HG03558 (cell line): ENCODE data around the gene CLEC16A.

Source experiments
- ATAC-seq: cut with Tn5 transposase; IDR thresholded peaks from one replicate; pipeline ENCODE4 v1.9.1; 2021; ENCODE audit warnings: moderate number of reproducible peaks; ENCODE audit not compliant: unreplicated experiment; ENCODE audit errors: extremely low read depth

CLEC16A gene

GRCh38 chr16:11032000-11032921 lies 87.9 kb downstream of the CLEC16A start:
- ATAC-seq: no peak

DNA sequence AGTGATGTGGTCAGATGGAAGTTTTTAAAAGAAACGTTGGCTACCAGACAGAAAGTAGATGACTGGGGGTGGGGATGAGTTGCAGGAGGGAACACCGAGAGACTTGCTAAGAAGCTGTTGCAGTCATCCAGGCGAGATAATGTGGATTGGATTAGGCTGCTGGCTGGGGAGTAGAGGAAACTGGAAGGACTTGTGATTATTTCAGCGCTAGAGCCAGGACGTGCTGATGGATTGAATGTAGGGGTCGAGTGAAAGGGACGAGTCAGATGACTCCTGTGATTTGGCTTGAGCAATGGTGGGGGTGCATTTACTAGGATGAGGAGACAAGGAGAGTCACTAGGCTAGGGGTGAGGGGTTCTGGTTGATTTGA lies 88.5 kb downstream of the CLEC16A start:
- no peak for ATAC-seq

DNA sequence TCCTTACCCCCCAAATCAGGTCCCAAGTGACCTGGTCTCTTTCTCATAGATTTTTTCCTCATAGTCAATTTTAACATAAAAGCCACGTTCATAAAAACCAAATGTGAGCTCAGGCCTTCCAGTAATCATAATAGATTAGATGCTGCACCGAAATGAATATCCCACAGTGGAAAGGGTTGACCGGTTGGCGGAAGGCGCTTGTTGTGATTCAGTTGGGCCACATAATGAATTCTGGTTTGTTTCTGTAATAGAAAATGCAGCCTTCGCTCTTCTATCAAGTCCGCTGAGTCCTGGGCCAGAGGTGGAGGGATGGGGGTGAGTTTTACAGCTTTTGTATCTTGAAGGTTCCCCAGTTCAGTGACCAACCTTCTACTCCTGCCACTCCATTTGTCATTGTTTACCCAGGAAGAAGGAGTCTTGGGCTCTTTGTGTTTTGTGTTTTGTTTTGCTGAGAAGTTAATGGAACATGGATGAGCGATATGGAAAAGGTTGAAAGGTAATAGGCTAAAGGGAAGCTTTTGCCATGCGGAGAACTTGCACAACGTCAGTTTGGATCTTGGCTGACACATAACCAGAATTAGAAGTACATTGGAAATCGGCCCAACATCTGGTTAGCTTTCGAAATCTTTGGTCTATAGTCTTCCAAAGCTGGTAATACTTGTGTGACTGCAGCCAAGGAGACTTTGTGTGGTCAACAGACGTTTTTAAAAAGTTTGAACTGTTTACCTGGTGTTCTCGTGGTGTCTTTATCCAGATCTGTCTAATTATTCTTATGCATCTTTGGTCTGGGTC lies 89.5 kb downstream of the CLEC16A start:
- no peak for ATAC-seq

GRCh38 chr16:11034481-11034931 lies 90.1 kb downstream of the CLEC16A start:
- no peak for ATAC-seq

DNA sequence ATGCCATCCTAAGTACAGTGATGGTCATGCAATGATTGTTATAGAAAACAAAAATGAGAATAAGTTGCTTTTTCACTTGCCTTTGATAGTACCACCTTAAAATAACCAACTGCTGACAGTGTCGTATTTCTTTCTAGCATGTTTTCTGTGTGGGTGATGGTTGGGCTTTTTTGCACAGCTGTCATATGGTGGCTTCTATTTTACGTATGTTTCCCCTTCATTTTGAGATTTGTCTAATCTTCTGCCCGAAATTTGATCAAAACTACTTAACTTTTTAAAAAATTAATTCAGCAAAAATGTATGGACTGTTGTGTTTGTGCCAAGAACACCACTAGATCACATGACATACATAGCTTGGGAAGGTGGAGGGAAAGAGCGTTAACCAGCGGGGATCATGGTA lies 90.7 kb downstream of the CLEC16A start:
- no peak for ATAC-seq

GRCh38 chr16:11036040-11036439 lies 91.7 kb downstream of the CLEC16A start:
- no peak for ATAC-seq

DNA sequence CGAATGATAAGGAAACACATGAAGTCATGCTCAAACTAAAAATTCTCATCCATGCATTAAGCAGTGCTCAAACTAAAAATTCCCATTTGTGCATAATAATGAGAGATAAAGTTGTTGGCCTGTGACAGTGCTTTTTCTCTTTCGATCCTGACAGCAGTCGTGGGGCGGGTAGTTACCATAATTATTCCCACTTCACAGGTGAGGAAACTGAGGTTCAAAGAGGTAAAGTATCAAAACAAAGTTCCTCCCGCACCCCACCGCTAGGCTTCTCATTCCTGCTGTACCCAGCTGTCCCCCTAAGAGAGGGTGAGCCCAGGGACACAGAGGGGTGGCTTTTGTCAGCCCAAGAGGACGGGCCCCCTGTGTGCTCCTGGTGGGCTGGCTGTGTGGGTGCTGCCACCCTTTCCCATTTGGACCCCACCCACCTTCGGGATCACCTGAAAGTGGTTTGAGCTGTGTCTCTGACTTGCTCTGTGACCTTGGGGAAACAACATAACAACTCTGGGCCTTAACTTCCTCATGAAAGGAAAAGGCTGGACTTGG lies 92.6 kb downstream of the CLEC16A start:
- no peak for ATAC-seq

- ATAC-seq: no peak
Observed at GRCh38 chr16:11038305-11038704, 93.9 kb downstream of the CLEC16A start.

DNA sequence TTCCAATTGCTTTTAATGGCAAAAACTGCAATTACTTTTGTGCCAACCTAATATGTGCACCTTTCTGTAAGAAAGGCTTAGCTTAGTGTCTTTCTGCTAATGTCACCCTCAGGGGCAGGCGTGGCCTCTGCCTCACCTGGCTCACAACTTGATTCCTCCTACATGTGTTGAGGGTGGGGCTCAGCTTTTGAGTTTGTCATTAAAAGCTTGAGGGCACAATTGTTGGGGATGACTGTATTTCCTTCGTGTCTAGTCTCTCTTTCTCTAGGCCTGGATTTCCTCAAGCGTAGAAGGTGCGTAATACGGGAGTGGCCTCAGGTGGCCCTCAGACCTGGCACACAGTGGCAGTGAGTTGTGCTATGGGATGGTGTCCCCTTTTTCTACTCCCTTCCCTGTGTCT lies 94.4 kb downstream of the CLEC16A start:
- ATAC-seq: no peak

- ATAC-seq: no peak
Observed at GRCh38 chr16:11039726-11040125, 95.4 kb downstream of the CLEC16A start.

- no peak for ATAC-seq
Observed at GRCh38 chr16:11042191-11042590, 97.8 kb downstream of the CLEC16A start.

DNA sequence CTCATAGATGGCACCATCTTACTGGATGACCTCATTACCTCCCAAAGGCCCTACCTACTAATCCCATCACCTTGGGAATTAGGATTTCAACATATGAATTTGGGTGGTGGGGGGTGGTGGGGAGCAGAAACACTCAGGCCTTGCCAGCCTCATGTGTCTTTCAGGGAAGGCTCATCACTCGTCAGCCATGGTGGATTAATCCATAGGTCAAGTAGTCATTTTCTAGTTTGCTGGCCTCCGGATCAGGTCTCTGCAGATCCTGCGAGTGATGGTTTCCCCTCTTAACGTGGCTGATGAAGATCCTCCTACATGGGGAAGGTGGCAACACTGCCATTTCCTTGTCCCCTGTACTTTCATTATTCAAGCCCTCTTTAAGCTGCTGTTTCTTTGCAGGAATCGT lies 101.1 kb downstream of the CLEC16A start:
- no peak for ATAC-seq

- no peak for ATAC-seq
Observed at GRCh38 chr16:11045846-11046245, 101.5 kb downstream of the CLEC16A start.

- no peak for ATAC-seq
Observed at GRCh38 chr16:11046382-11046931, 102.1 kb downstream of the CLEC16A start.

- ATAC-seq: no peak
Observed at GRCh38 chr16:11047057-11047456, 102.7 kb downstream of the CLEC16A start.

DNA sequence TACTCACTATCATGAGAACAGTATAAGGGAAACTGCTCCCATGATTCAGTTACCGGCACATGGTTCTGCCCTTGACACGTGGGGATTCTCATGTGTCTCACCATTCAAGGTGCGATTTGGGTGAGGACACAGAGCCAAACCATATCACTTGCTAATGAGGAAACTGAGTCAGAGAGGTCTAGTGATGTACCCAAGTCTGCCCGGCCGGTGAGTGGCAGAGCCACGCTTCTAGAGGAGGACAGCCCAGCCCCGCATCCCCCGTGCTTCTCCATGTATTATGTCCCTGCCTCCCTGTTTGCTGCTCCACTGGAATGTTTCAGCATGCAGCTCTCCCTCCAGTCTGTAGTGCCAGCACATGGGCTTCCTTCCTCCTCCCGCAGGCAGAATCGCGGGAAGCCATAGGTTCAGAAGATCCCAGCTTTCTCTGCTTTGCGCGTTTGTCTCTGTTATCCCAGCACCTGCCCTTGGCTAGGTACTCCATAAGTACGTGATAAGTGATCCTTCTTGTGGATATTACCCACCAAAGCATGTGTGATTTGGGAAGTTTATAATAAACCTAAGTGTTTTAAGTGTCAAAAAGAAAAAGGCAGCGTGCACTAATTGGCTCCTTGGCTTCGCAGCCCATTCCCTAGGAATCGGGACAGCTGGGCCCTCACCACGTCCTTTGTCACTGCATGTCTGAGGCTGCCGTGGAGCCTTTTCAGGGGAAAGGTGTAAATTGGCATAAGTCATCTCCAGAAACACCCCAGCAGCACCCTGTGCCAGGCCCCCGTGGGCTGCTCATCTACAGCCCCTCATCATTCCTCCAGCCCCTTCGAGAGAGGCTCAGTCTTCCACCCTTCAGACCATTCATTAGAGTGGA lies 103.8 kb downstream of the CLEC16A start:
- ATAC-seq: no peak

- ATAC-seq: no peak
Observed at GRCh38 chr16:11049396-11050059, 105.2 kb downstream of the CLEC16A start.

GRCh38 chr16:11050536-11050935 lies 106.2 kb downstream of the CLEC16A start:
- ATAC-seq: no peak

DNA sequence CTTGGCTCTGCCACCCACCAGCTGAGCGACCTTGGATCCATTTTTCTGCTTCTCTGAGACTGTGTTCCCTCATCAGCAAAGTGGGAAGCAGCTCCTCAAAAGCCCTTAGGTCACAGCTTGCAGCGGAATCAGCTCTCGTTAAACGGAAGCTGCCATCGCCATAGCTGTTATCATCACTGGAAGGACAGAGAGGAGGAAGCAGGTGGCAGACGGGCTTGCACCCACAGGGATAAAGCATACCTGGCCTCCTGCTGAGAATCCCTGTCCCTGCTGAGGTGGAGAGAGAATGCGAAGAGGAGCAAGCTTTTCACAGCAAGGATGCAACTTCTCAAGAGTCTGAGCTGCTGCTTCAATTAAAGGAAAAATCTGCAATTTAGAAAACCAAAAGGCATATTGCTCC lies 106.6 kb downstream of the CLEC16A start:
- no peak for ATAC-seq
